ENCODE measurements around the gene KRT17. TPM values are rescaled to one million over a fixed set of nuclear protein-coding genes. Genes with fewer than 3 reads are reported as not detected.
"Not testable (repeated sequence)": the region's sequence is repeated elsewhere in the genome, so short reads cannot be mapped to it uniquely, and the experiment has no call there.

The KRT17 gene
- total RNA-seq, 2 donors from 2014 or later = 4.4 to 5.9 TPM

GRCh38 chr17:41621916-41622315 is 2.5 kb downstream of the KRT17 start:
- intact Hi-C loops (cut with DNase I) = no loop called here
- 52 to 65% methylated on average over 2 of the region's 2 CpGs for WGBS, 2 donors
- H3K27ac ChIP-seq = no peak overlapping the region
- ATAC-seq (no peak), DNase-seq (no peak)
- H3K4me1 ChIP-seq = no peaks in the 10 kb centered on the region
- H3K4me3 ChIP-seq = no peak overlapping the region
- H3K9me3 ChIP-seq = no peaks in the 10 kb centered on the region
- H3K36me3 ChIP-seq (replicated peaks in 1 of 2; ENCODE audit: insufficient read depth in 1 of 2, low read depth in 2 of 2) = no peaks in the 10 kb centered on the region
- TF ChIP-seq, protein P1, sequence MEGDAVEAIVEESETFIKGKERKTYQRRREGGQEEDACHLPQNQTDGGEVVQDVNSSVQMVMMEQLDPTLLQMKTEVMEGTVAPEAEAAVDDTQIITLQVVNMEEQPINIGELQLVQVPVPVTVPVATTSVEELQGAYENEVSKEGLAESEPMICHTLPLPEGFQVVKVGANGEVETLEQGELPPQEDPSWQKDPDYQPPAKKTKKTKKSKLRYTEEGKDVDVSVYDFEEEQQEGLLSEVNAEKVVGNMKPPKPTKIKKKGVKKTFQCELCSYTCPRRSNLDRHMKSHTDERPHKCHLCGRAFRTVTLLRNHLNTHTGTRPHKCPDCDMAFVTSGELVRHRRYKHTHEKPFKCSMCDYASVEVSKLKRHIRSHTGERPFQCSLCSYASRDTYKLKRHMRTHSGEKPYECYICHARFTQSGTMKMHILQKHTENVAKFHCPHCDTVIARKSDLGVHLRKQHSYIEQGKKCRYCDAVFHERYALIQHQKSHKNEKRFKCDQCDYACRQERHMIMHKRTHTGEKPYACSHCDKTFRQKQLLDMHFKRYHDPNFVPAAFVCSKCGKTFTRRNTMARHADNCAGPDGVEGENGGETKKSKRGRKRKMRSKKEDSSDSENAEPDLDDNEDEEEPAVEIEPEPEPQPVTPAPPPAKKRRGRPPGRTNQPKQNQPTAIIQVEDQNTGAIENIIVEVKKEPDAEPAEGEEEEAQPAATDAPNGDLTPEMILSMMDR (IDR thresholded peaks at IDR 0.05) = no peak
- TF ChIP-seq POLR2A (IDR thresholded peaks at IDR 0.05) = no peak
- H3K27me3 ChIP-seq = no peaks in the 10 kb centered on the region

DNA sequence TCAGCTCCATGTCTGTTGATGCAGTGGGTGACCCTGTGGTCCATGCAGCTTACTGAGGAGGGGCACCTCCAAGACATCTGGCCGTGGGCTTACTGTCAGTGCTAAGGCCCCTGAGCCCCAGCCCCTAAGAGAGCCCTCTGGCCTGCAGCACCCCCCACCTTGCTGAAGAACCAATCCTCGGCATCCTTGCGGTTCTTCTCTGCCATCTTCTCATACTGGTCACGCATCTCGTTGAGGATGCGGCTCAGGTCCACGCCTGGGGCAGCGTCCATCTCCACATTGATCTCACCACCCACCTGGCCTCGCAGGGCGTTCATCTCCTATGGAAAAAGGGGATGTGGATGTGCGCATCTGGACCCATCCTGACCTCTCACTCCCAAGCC is 2.9 kb downstream of the KRT17 start:
- H3K36me3 ChIP-seq (replicated peaks in 1 of 2; ENCODE audit: insufficient read depth in 1 of 2, low read depth in 2 of 2); H3K27ac ChIP-seq; DNase-seq; intact Hi-C loops (cut with DNase I); H3K27me3 ChIP-seq; ATAC-seq; H3K4me3 ChIP-seq; H3K4me1 ChIP-seq; H3K9me3 ChIP-seq: not testable (repeated sequence)
- 71 to 77% methylated on average over 11 of the region's 11 CpGs for WGBS, 2 donors

- no peak for TF ChIP-seq POLR2A (IDR thresholded peaks at IDR 0.05)
- TF ChIP-seq, protein P1 (IDR thresholded peaks at IDR 0.05) = no peak
- H3K36me3 ChIP-seq (replicated peaks in 1 of 2; ENCODE audit: insufficient read depth in 1 of 2, low read depth in 2 of 2) = no peaks in the 10 kb centered on the region
- intact Hi-C loops (cut with DNase I) = no loop called here
- no peaks in the 10 kb centered on the region for H3K27me3 ChIP-seq
- no peak overlapping the region for H3K27ac ChIP-seq
- H3K4me1 ChIP-seq = no peaks in the 10 kb centered on the region
- no peak overlapping the region for H3K4me3 ChIP-seq
- ATAC-seq (no peak), DNase-seq (no peak)
- 59 to 71% methylated on average over 16 to 20 of the region's 21 CpGs for WGBS, 2 donors
- H3K9me3 ChIP-seq = no peaks in the 10 kb centered on the region
Observed at GRCh38 chr17:41620583-41621434, 3.6 kb downstream of the KRT17 start.

- 65 to 67% methylated on average over 6 of the region's 6 CpGs for WGBS, 2 donors
- H3K27me3 ChIP-seq; H3K9me3 ChIP-seq; H3K4me3 ChIP-seq; H3K36me3 ChIP-seq (replicated peaks in 1 of 2; ENCODE audit: insufficient read depth in 1 of 2, low read depth in 2 of 2); H3K27ac ChIP-seq; H3K4me1 ChIP-seq; ATAC-seq; intact Hi-C loops (cut with DNase I); DNase-seq: not testable (repeated sequence)
Observed at GRCh38 chr17:41619927-41620582, 4.3 kb downstream of the KRT17 start.

DNA sequence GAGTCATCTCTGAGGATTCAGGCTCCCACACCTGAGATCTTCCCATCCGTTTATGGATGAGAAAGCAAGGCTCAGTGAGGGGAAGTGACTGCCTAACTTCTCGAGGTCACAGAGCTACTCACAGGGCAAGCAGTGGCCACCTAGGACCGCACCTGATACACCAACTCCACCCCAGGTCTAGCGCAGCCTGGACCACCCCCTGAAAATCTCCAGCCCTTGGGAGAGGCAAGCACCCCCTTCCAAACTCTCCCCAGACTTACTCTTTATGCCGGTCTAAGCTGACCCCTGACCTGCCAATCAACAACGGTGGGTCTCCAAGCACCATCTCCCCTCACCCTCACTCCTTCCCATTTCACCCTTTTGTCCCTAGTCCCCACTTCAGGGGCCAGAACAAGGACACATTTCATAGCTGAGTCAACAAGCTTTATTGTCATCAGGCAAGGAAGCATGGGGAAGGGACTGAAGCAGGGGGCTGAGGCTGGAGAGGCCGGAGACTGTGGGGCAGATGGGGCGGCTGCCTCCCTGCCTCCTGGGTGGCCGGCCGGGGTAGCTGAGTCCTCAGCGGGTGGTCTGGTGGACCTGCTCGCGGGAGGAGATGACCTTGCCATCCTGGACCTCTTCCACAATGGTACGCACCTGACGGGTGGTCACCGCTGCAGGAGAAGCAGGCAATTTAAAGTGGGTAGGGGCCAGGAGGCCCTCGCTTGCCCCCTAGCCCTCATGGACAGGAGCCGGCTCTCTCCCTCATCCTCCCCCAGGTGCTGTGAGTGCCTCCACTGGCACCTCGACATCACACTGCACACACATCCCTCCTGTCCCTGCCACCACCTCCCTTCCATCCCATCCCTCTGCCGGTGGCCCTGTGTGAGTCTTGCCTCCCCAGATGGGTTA is 5.1 kb downstream of the KRT17 start:
- TF ChIP-seq, protein P1 (IDR thresholded peaks at IDR 0.05) = no peak
- no peak for TF ChIP-seq POLR2A (IDR thresholded peaks at IDR 0.05)
- ATAC-seq = no peak
- Histone ChIP-seq H3K27me3 (no peaks in the 10 kb centered on the region), H3K4me3 (no peak overlapping the region), H3K9me3 (no peaks in the 10 kb centered on the region), H3K4me1 (no peaks in the 10 kb centered on the region), H3K36me3 (replicated peaks in 1 of 2; ENCODE audit: insufficient read depth in 1 of 2, low read depth in 2 of 2) (no peaks in the 10 kb centered on the region), H3K27ac (no peak overlapping the region)
- DNase-seq = no peak
- intact Hi-C loops (cut with DNase I) = no loop called here
- WGBS, 2 donors = 40 to 65% methylated on average over 8 to 19 of the region's 20 CpGs
